BJ (cell line): ENCODE data around the gene HSPA1L. TPM values are rescaled to one million over a fixed set of nuclear protein-coding genes. Genes with fewer than 3 reads are reported as not detected.
A peak's percentile ranks its signal among the peaks of the same experiment; 100 is the strongest.

Experiments
- CTCF ChIA-PET: fragments of 350-600 bp; formaldehyde crosslinking; extraction: SDS; loops from one replicate; lab custom pipeline; 2021; ENCODE audit warnings: antibody characterized with exemption, inconsistent platforms; lab: Yijun Ruan, JAX
- POLR2A ChIA-PET: fragments of 300-600 bp; sonication (Branson Sonifier 250); formaldehyde crosslinking; extraction: SDS; loops from one replicate; lab custom pipeline; 2021; ENCODE audit warnings: antibody characterized with exemption; lab: Charles Lee
- DNase-seq: peaks from one replicate; pipeline ENCODE4 v3.0.0-alpha.2; 2011; ENCODE audit warnings: low read depth
- H3K27me3 ChIP-seq: 2 replicates; pipeline ENCODE4 v1.6.0; 2011; ENCODE audit warnings: low read length; ENCODE audit not compliant: control insufficient read depth, insufficient read depth
- H3K36me3 ChIP-seq: 2 replicates; pipeline ENCODE4 v1.5.1; 2011; ENCODE audit warnings: low read length; ENCODE audit not compliant: control insufficient read depth, insufficient read depth
- H3K4me3 ChIP-seq: 2 replicates; pipeline ENCODE4 v1.5.1; 2011; ENCODE audit warnings: low read depth, mild to moderate bottlenecking, control low read depth, low read length
- CTCF ChIP-seq: IDR thresholded peaks from 2 replicates; pipeline ENCODE4 v1.5.1; 2011; ENCODE audit warnings: low read depth, mild to moderate bottlenecking, control low read depth, inconsistent platforms, low read length, moderate library complexity; ENCODE audit not compliant: insufficient read depth
- polyA plus RNA-seq: library from polyadenylated mRNA; depleted of rRNA; stranded (reverse); fragments of >200 nt; gene quantifications from 2 replicates; pipeline ENCODE4 v1.2.3, GENCODE V29; 2011; rRNA removed
- small RNA-seq: library from RNA; depleted of rRNA; stranded (forward); fragments of <200 nt; gene quantifications from one replicate; pipeline ENCODE3, GENCODE V24; 2012; ENCODE audit warnings: low replicate concordance, low read depth; ENCODE audit not compliant: insufficient read length

Gene HSPA1L
- polyA plus RNA-seq, 1 experiment: 0.90 TPM

DNA sequence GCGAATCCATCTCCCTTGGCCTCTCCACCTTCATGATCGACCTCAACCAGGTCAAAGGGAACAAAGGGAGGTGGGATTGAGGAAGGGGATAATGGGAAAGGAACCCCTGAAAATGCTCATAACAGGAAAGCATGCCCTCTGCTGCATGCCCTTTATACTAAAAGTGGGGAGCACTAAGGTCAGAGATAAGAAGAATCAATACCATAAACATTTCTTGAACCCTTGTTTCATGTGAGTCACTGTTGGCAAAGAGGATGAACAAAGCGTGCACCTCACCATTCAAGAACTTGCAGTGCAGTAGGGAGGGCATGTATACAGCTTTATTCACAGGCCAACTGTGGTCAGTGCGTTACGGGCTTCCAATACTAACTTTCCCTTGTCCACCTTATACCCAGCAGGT lies 54.3 kb downstream of the HSPA1L start:
- no peaks in the 10 kb centered on the region; the same call in 1 of the 2 replicates for H3K36me3 ChIP-seq
- CTCF ChIA-PET: interaction anchor here (3.1 kb wide), 1 partner anchor 9 kb away, joined by 12 read pairs; no protein-coding TSS in a partner anchor
- no peak for DNase-seq
- POLR2A ChIA-PET: no interaction called here
- H3K27me3 ChIP-seq: no peaks in the 10 kb centered on the region
- H3K4me3 ChIP-seq: no peak overlapping the region
- TF ChIP-seq CTCF: no peak

Small RNAs within 50 kb of the gene (small RNA-seq; reads per million reads assigned to genes)
- gene MSH5-SAPCD1: not detected
- gene RF00019: not detected
- not detected for gene SAPCD1
- 411 reads per million, percentile 95 among the genes with 10 or more reads in this experiment for gene SNORD48
- gene SNORD52: not detected

Other genes with a start within 250 kb of the HSPA1L start
- gene LTA, start 243.0 kb downstream of the HSPA1L start, polyA plus RNA-seq: not detected in 2 replicates
- gene TNF, start 239.7 kb downstream of the HSPA1L start, polyA plus RNA-seq: not detected in 2 replicates
- not detected in 2 replicates for gene LTB, start 232.9 kb downstream of the HSPA1L start, polyA plus RNA-seq
- gene LST1, start 229.0 kb downstream of the HSPA1L start, polyA plus RNA-seq: 0.18 and 0.42 TPM in 2 replicates
- gene NCR3, start 222.3 kb downstream of the HSPA1L start, polyA plus RNA-seq: not detected in 2 replicates
- not detected in 2 replicates for gene AIF1, start 200.0 kb downstream of the HSPA1L start, polyA plus RNA-seq
- gene PRRC2A, start 194.6 kb downstream of the HSPA1L start, polyA plus RNA-seq: 23.8 and 47.3 TPM in 2 replicates
- 42.6 and 113 TPM in 2 replicates for gene BAG6, start 162.6 kb downstream of the HSPA1L start, polyA plus RNA-seq
- gene APOM, start 159.4 kb downstream of the HSPA1L start, polyA plus RNA-seq: 4.2 and 4.8 TPM in 2 replicates
- gene C6orf47, start 154.5 kb downstream of the HSPA1L start, polyA plus RNA-seq: 9.9 and 13.0 TPM in 2 replicates
- gene GPANK1, start 150.3 kb downstream of the HSPA1L start, polyA plus RNA-seq: 12.6 and 15.0 TPM in 2 replicates
- 83.2 and 94.9 TPM in 2 replicates for gene CSNK2B, start 149.2 kb downstream of the HSPA1L start, polyA plus RNA-seq
- gene LY6G5B, start 145.3 kb downstream of the HSPA1L start, polyA plus RNA-seq: 6.8 and 10.8 TPM in 2 replicates
- gene LY6G5C, start 134.2 kb downstream of the HSPA1L start, polyA plus RNA-seq: 3.1 and 3.6 TPM in 2 replicates
- 44.2 and 53.3 TPM in 2 replicates for gene ABHD16A, start 112.0 kb downstream of the HSPA1L start, polyA plus RNA-seq
- not detected in 2 replicates for gene LY6G6F, start 108.4 kb downstream of the HSPA1L start, polyA plus RNA-seq
- not detected in 2 replicates for gene LY6G6D, start 99.9 kb downstream of the HSPA1L start, polyA plus RNA-seq
- gene LY6G6C, start 93.5 kb downstream of the HSPA1L start, polyA plus RNA-seq: not detected in 2 replicates
- not detected in 2 replicates for gene MPIG6B, start 91.9 kb downstream of the HSPA1L start, polyA plus RNA-seq
- 43.2 and 69.5 TPM in 2 replicates for gene DDAH2, start 86.0 kb downstream of the HSPA1L start, polyA plus RNA-seq
- gene CLIC1, start 78.8 kb downstream of the HSPA1L start, polyA plus RNA-seq: 820 and 866 TPM in 2 replicates
- gene MSH5, start 75.3 kb downstream of the HSPA1L start, polyA plus RNA-seq: 9.2 and 10.7 TPM in 2 replicates
- gene SAPCD1, start 52.6 kb downstream of the HSPA1L start, polyA plus RNA-seq: 1.2 and 1.9 TPM in 2 replicates
- 0.16 and 0.29 TPM in 2 replicates for gene VWA7, start 38.0 kb downstream of the HSPA1L start, polyA plus RNA-seq
- 10.9 and 33.9 TPM in 2 replicates for gene VARS1, start 19.5 kb downstream of the HSPA1L start, polyA plus RNA-seq
- 40.3 and 43.5 TPM in 2 replicates for gene LSM2, start 8.3 kb downstream of the HSPA1L start, polyA plus RNA-seq
- 57.7 and 98.6 TPM in 2 replicates for gene HSPA1A, start 260 bp upstream of the HSPA1L start, polyA plus RNA-seq
- 20.9 and 42.8 TPM in 2 replicates for gene HSPA1B, start 12.5 kb upstream of the HSPA1L start, polyA plus RNA-seq
- gene NEU1, start 47.5 kb upstream of the HSPA1L start, polyA plus RNA-seq: 32.1 and 48.1 TPM in 2 replicates
- gene SLC44A4, start 63.7 kb upstream of the HSPA1L start, polyA plus RNA-seq: 0.07 and 0.12 TPM in 2 replicates
- 19.3 and 32.8 TPM in 2 replicates for gene EHMT2, start 82.4 kb upstream of the HSPA1L start, polyA plus RNA-seq
- gene ZBTB12, start 86.8 kb upstream of the HSPA1L start, polyA plus RNA-seq: 2.0 and 2.6 TPM in 2 replicates
- gene C2, start 112.4 kb upstream of the HSPA1L start, polyA plus RNA-seq: 0.74 and 1.2 TPM in 2 replicates
- gene CFB, start 130.8 kb upstream of the HSPA1L start, polyA plus RNA-seq: 6.7 and 7.6 TPM in 2 replicates
- 69.6 and 70.5 TPM in 2 replicates for gene NELFE, start 143.7 kb upstream of the HSPA1L start, polyA plus RNA-seq
- 17.7 and 37.3 TPM in 2 replicates for gene SKIC2, start 143.9 kb upstream of the HSPA1L start, polyA plus RNA-seq
- gene DXO, start 156.9 kb upstream of the HSPA1L start, polyA plus RNA-seq: 18.2 and 28.1 TPM in 2 replicates
- 5.9 and 9.7 TPM in 2 replicates for gene C4A, start 166.8 kb upstream of the HSPA1L start, polyA plus RNA-seq
- gene C4B, start 199.5 kb upstream of the HSPA1L start, polyA plus RNA-seq: 9.2 and 14.4 TPM in 2 replicates
- 0.11 and 0.29 TPM in 2 replicates for gene CYP21A2, start 223.1 kb upstream of the HSPA1L start, polyA plus RNA-seq